GM12878 (cell line): ENCODE data around the gene IHH. TPM values are rescaled to one million over a fixed set of nuclear protein-coding genes. Genes with fewer than 3 reads are reported as not detected.

Source experiments
- ATAC-seq: fragments of 200-7000 bp; cut with Tn5 transposase; 3 replicates; pipeline ENCODE4 v1.9.1; 2020; ENCODE audit warnings: mild to moderate bottlenecking, moderate library complexity
- BruUV-seq: library from RNA; stranded (reverse); fragments of 400-500 nt; replicated peaks from 2 replicates; lab custom pipeline; 2021; lab: Mats Ljungman, UMichigan
- CTCF ChIA-PET: fragments of 300-600 bp; sonication (Branson Sonifier 250); formaldehyde crosslinking; extraction: SDS; loops from one replicate; lab custom pipeline; 2021; ENCODE audit warnings: inconsistent platforms; lab: Yijun Ruan, JAX
- POLR2A ChIA-PET: fragments of 350-600 bp; formaldehyde crosslinking; extraction: SDS; loops from one replicate; lab custom pipeline; 2021; ENCODE audit warnings: inconsistent platforms; lab: Charles Lee
- RAD21 ChIA-PET: fragments of 300-600 bp; sonication (Branson Sonifier 250); formaldehyde crosslinking; loops from one replicate; lab custom pipeline; 2023; ENCODE audit warnings: antibody characterized with exemption; ENCODE audit not compliant: unreplicated experiment; lab: Charles Lee
- SMC1A ChIA-PET: fragments of 300-600 bp; sonication (Branson Sonifier 250); formaldehyde crosslinking; loops from one replicate; lab custom pipeline; 2023; ENCODE audit not compliant: unreplicated experiment, uncharacterized antibody; lab: Charles Lee
- DNase-seq: peaks from one replicate; pipeline ENCODE4 v3.0.0-alpha.2; 2011; ENCODE audit warnings: low read depth, low spot score
- FAIRE-seq: peaks from 3 replicates; lab custom pipeline; 2011; peaks lifted over from hg19 to GRCh38; lab: Jason Lieb, UNC
- H2AFZ ChIP-seq: 2 replicates; pipeline ENCODE4 v1.6.0; 2011; ENCODE audit warnings: low read depth, low read length, control low read depth; ENCODE audit not compliant: control insufficient read depth
- H3K27ac ChIP-seq: 2 replicates; pipeline ENCODE4 v1.5.1; 2011; ENCODE audit warnings: control low read depth; ENCODE audit not compliant: control insufficient read depth, insufficient read depth
- H3K27me3 ChIP-seq, 2 experiments: replicated peaks in 1 of 2; 2 replicates each; pipeline versions ENCODE4 v1.6.0 to v1.6.1; 2011; ENCODE audit warnings: low read length in 1 of 2; ENCODE audit not compliant: control insufficient read depth in 2 of 2, insufficient read depth in 2 of 2
- H3K36me3 ChIP-seq, 2 experiments: 2 replicates each; pipeline ENCODE4 v1.5.1; 2011; ENCODE audit warnings: low read length in 1 of 2; ENCODE audit not compliant: control insufficient read depth in 2 of 2, insufficient read depth in 2 of 2
- H3K4me1 ChIP-seq: 2 replicates; pipeline ENCODE4 v1.6.1; 2011; ENCODE audit warnings: mild to moderate bottlenecking, low read length, moderate library complexity, mixed read lengths; ENCODE audit not compliant: control insufficient read depth, insufficient read depth
- H3K4me2 ChIP-seq: 2 replicates; pipeline ENCODE4 v1.6.0; 2011; ENCODE audit warnings: control low read depth; ENCODE audit not compliant: control insufficient read depth, insufficient read depth
- H3K4me3 ChIP-seq: fragments of 200-600 bp; sonication (generic); 2 replicates; pipeline ENCODE4 v1.5.1; 2016
- H3K79me2 ChIP-seq: 2 replicates; pipeline ENCODE4 v1.6.0; 2011; ENCODE audit warnings: low read length; ENCODE audit not compliant: control insufficient read depth, insufficient read depth
- H3K9ac ChIP-seq: 2 replicates; pipeline ENCODE4 v1.8.0; 2011; ENCODE audit warnings: low read length, control low read depth, mixed read lengths; ENCODE audit not compliant: control insufficient read depth, insufficient read depth
- H3K9me3 ChIP-seq: replicated peaks from 3 replicates; pipeline ENCODE4 v1.5.1; 2011; ENCODE audit warnings: mild to moderate bottlenecking, low read length; ENCODE audit not compliant: control insufficient read depth, insufficient read depth
- H4K20me1 ChIP-seq: 2 replicates; pipeline ENCODE4 v1.6.0; 2011; ENCODE audit not compliant: control insufficient read depth, insufficient read depth
- CHD4 ChIP-seq: fragments of 200-600 bp; sonication (generic); IDR thresholded peaks from 2 replicates; pipeline ENCODE4 v1.6.1; 2016; ENCODE audit warnings: mild to moderate bottlenecking
- IKZF2 ChIP-seq, 2 experiments: fragments of 450-650 bp; IDR thresholded peaks; 2 replicates each; pipeline ENCODE4 v1.6.1; 2017; ENCODE audit warnings: mild to moderate bottlenecking in 2 of 2, moderate library complexity in 2 of 2
- MYB ChIP-seq: fragments of 150-350 bp; IDR thresholded peaks from 2 replicates; pipeline ENCODE4 v1.6.1; 2014; ENCODE audit warnings: mild to moderate bottlenecking, low read depth, low read length, borderline replicate concordance
- RFX5 ChIP-seq: IDR thresholded peaks from 2 replicates; pipeline ENCODE4 v1.6.1; 2011; ENCODE audit warnings: low read depth, low read length, improper control_type of control experiment
- SMAD5 ChIP-seq: IDR thresholded peaks from 2 replicates; pipeline ENCODE4 v1.6.1; 2016; ENCODE audit warnings: antibody characterized with exemption, low read depth
- WGBS: methylation state at CpG from one replicate; pipeline ENCODE4 v1.1.6; 2016; ENCODE audit warnings: low lambda C conversion rate; ENCODE audit not compliant: insufficient replicate concordance, insufficient coverage; ENCODE audit errors: missing lambda C conversion rate; 5-methylcytosine and 5-hydroxymethylcytosine counted together
- in situ Hi-C: fragments of 300-500 bp; cut with MboI; formaldehyde crosslinking; loops from 9 replicates; pipeline ENCODE4 v1.14.3; 2018; ENCODE audit warnings: mixed read lengths
- intact Hi-C: fragments of 100-400 bp; cut with micrococcal nuclease; formaldehyde crosslinking; loops from one replicate; pipeline ENCODE4 v1.14.2; 2022; ENCODE audit not compliant: unreplicated experiment
- polyA plus RNA-seq, 11 experiments: library from polyadenylated mRNA; depleted of rRNA in 4 of 11; unstranded in 6 of 11; stranded (reverse) in 5 of 11; fragments of >200 nt; fragmentation: Nextera tagmentation in 4 of 11; fragmentation: Illumina TruSeq in 1 of 11; extraction: Ambion mirVana in 4 of 11; extraction: Trizol in 1 of 11; gene quantifications; 1 replicate in 1 of 11; 2 replicates in 10 of 11; pipeline versions ENCODE4 v1.2.1 to v1.2.3, GENCODE V29; 2011 to 2016; ENCODE audit warnings: inconsistent platforms in 2 of 11, missing spikeins in 2 of 11, low read depth in 1 of 11
- total RNA-seq, 4 experiments: library from RNA; depleted of rRNA in 3 of 4; stranded (reverse); fragments of >200 nt in 3 of 4; fragmentation: Illumina TruSeq in 1 of 4; extraction: Trizol in 1 of 4; gene quantifications; 2 replicates each; pipeline versions ENCODE4 v1.2.1 to v1.2.3, GENCODE V29; 2013 to 2021
- TF ChIP-seq, protein P1 (sequence below): IDR thresholded peaks from 2 replicates; pipeline ENCODE4 v1.6.1; 2012; ENCODE audit warnings: low read depth, low read length, improper control_type of control experiment
- TF ChIP-seq, protein P2 (sequence below): fragments of 450-650 bp; IDR thresholded peaks from 2 replicates; pipeline ENCODE4 v1.6.1; 2016; ENCODE audit warnings: mild to moderate bottlenecking
- TF ChIP-seq, protein P3 (sequence below): IDR thresholded peaks from 2 replicates; pipeline ENCODE4 v1.6.1; 2012; ENCODE audit warnings: improper control_type of control experiment, low read depth, low read length; ENCODE audit not compliant: insufficient replicate concordance

The IHH gene
- total and polyA plus RNA-seq, 10 of the 15 experiments (the other 5 are each of a cell fraction or from before 2014, with no cell fraction given): 0.04 TPM; not detected in 9

DNA sequence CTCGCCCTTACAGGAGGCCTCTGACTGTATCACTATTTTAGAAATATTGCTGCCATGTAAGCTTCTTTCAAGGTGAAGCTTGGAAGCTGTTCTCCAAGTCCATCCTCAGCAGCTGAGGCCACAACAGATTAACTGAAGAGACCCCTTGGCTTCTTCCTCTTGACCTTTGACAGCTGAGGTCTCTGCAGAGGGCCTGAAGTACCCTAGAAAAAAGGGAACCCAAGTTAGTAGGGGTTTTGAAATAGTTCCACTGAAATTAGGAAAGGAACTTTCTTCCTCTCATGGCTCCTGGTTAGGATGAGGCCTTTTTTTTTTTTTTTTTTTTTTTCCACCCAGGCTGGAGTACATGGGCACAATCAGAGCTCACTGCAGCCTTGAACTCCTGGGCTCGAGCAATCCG lies 15.5 kb upstream of the IHH start:
- Histone ChIP-seq H3K9ac (no peak overlapping the region), H3K79me2 (no peaks in the 10 kb centered on the region), H3K9me3 (no peaks in the 10 kb centered on the region), H3K4me2 (no peak overlapping the region), H4K20me1 (no peaks in the 10 kb centered on the region), H2AFZ (no peak overlapping the region), H3K36me3 (peaks cover 0 to 5% of the 10 kb centered on the region in 2 experiments; a peak in 3 of 4 replicates), H3K27ac (no peak overlapping the region), H3K4me3 (no peak overlapping the region), H3K4me1 (no peaks in the 10 kb centered on the region; the same call in 1 of the 2 replicates), H3K27me3 (no peaks in the 10 kb centered on the region)
- in situ Hi-C loops (no loop called here), intact Hi-C loops (no loop called here)
- POLR2A ChIA-PET: interaction anchor here (0.6 to 0.7 kb wide), 3 partner anchors 20 to 805 kb away, joined by 4 to 10 read pairs (median 6); no protein-coding TSS in a partner anchor
- CTCF ChIA-PET: interaction anchor here (1.6 to 26.8 kb wide), 7 partner anchors 11 to 75 kb away, joined by 3 to 365 read pairs (median 58); no protein-coding TSS in a partner anchor
- ATAC-seq: no peak
- SMC1A ChIA-PET: interaction anchor here (0.7 to 7.3 kb wide), 4 partner anchors 14 to 78 kb away, joined by 3 to 115 read pairs (median 26); no protein-coding TSS in a partner anchor
- no peak for FAIRE-seq
- WGBS: 94% methylated on average over 2 of the region's 3 CpGs
- RAD21 ChIA-PET: interaction anchor here (1.0 kb wide), 1 partner anchor 43 kb away, joined by 3 read pairs; no protein-coding TSS in a partner anchor
- DNase-seq: no peak
- TF ChIP-seq CHD4 (no peak), MYB (no peak), RFX5 (no peak), IKZF2 (IDR thresholded peaks at IDR 0.05) (no peak), SMAD5 (no peak)
- TF ChIP-seq, protein P1, sequence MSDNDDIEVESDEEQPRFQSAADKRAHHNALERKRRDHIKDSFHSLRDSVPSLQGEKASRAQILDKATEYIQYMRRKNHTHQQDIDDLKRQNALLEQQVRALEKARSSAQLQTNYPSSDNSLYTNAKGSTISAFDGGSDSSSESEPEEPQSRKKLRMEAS: no peak
- TF ChIP-seq, protein P2, sequence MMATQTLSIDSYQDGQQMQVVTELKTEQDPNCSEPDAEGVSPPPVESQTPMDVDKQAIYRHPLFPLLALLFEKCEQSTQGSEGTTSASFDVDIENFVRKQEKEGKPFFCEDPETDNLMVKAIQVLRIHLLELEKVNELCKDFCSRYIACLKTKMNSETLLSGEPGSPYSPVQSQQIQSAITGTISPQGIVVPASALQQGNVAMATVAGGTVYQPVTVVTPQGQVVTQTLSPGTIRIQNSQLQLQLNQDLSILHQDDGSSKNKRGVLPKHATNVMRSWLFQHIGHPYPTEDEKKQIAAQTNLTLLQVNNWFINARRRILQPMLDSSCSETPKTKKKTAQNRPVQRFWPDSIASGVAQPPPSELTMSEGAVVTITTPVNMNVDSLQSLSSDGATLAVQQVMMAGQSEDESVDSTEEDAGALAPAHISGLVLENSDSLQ: no peak
- TF ChIP-seq, protein P3, sequence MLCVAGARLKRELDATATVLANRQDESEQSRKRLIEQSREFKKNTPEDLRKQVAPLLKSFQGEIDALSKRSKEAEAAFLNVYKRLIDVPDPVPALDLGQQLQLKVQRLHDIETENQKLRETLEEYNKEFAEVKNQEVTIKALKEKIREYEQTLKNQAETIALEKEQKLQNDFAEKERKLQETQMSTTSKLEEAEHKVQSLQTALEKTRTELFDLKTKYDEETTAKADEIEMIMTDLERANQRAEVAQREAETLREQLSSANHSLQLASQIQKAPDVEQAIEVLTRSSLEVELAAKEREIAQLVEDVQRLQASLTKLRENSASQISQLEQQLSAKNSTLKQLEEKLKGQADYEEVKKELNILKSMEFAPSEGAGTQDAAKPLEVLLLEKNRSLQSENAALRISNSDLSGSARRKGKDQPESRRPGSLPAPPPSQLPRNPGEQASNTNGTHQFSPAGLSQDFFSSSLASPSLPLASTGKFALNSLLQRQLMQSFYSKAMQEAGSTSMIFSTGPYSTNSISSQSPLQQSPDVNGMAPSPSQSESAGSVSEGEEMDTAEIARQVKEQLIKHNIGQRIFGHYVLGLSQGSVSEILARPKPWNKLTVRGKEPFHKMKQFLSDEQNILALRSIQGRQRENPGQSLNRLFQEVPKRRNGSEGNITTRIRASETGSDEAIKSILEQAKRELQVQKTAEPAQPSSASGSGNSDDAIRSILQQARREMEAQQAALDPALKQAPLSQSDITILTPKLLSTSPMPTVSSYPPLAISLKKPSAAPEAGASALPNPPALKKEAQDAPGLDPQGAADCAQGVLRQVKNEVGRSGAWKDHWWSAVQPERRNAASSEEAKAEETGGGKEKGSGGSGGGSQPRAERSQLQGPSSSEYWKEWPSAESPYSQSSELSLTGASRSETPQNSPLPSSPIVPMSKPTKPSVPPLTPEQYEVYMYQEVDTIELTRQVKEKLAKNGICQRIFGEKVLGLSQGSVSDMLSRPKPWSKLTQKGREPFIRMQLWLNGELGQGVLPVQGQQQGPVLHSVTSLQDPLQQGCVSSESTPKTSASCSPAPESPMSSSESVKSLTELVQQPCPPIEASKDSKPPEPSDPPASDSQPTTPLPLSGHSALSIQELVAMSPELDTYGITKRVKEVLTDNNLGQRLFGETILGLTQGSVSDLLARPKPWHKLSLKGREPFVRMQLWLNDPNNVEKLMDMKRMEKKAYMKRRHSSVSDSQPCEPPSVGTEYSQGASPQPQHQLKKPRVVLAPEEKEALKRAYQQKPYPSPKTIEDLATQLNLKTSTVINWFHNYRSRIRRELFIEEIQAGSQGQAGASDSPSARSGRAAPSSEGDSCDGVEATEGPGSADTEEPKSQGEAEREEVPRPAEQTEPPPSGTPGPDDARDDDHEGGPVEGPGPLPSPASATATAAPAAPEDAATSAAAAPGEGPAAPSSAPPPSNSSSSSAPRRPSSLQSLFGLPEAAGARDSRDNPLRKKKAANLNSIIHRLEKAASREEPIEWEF: no peak
- no TSS peak for BruUV-seq
